HepG2 (cell line): Measurements from ENCODE around the gene SNHG17. TPM values are rescaled to one million over a fixed set of nuclear protein-coding genes. Genes with fewer than 3 reads are reported as not detected.

ENCODE experiments used
- AGO1 ChIP-seq: fragments of 200-400 bp; formaldehyde crosslinking; IDR thresholded peaks from 2 replicates; pipeline ENCODE4 v1.6.1; 2017; ENCODE audit warnings: mild to moderate bottlenecking, low read depth, low read length, moderate library complexity; ENCODE audit not compliant: poor library complexity, severe bottlenecking
- ATF1 ChIP-seq: IDR thresholded peaks from 2 replicates; pipeline ENCODE4 v1.6.1; 2016; ENCODE audit warnings: mild to moderate bottlenecking, control low read depth
- GTF3A ChIP-seq: sonication (generic); formaldehyde crosslinking; conservative IDR thresholded peaks from 2 replicates; pipeline ENCODE4 v1.4.0; 2020; ENCODE audit warnings: mild to moderate bottlenecking, missing genetic modification reagents
- HDAC1 ChIP-seq: sonication (generic); formaldehyde crosslinking; IDR thresholded peaks from 2 replicates; pipeline ENCODE4 v1.5.1; 2020; ENCODE audit warnings: mild to moderate bottlenecking, missing genetic modification reagents
- HES4 ChIP-seq: sonication (generic); formaldehyde crosslinking; IDR thresholded peaks from 2 replicates; pipeline ENCODE4 v1.9.0; 2021; ENCODE audit warnings: mild to moderate bottlenecking, missing genetic modification reagents, borderline replicate concordance
- KLF9 ChIP-seq: IDR thresholded peaks from 2 replicates; pipeline ENCODE4 v1.6.1; 2016; ENCODE audit warnings: low read depth
- MIXL1 ChIP-seq: IDR thresholded peaks from 2 replicates; pipeline ENCODE4 v1.6.1; 2016
- NFIC ChIP-seq: IDR thresholded peaks from 2 replicates; pipeline ENCODE4 v1.6.1; 2012; ENCODE audit warnings: mild to moderate bottlenecking, low read length, inconsistent platforms
- NR1H2 ChIP-seq: sonication (generic); formaldehyde crosslinking; IDR thresholded peaks from 2 replicates; pipeline ENCODE4 v1.8.1; 2022; ENCODE audit warnings: low read depth, missing genetic modification reagents, borderline replicate concordance
- PRMT3 ChIP-seq: sonication (generic); formaldehyde crosslinking; IDR thresholded peaks from 2 replicates; pipeline ENCODE4 v1.8.1; 2022; ENCODE audit warnings: low read depth, mild to moderate bottlenecking, moderate library complexity, missing genetic modification reagents, borderline replicate concordance
- REL ChIP-seq: sonication (generic); formaldehyde crosslinking; conservative IDR thresholded peaks from 2 replicates; pipeline ENCODE4 v1.8.0; 2022; ENCODE audit warnings: mild to moderate bottlenecking, missing genetic modification reagents, moderate library complexity
- ZBTB10 ChIP-seq: sonication (generic); formaldehyde crosslinking; IDR thresholded peaks from 2 replicates; pipeline ENCODE4 v1.4.0; 2020; ENCODE audit warnings: missing genetic modification reagents, borderline replicate concordance
- ZBTB43 ChIP-seq: sonication (generic); formaldehyde crosslinking; conservative IDR thresholded peaks from 2 replicates; pipeline ENCODE4 v1.4.0; 2020; ENCODE audit warnings: missing genetic modification reagents
- ZFP36 ChIP-seq: fragments of 150-350 bp; IDR thresholded peaks from 2 replicates; pipeline ENCODE4 v1.6.1; 2018; ENCODE audit warnings: borderline replicate concordance, low read length, low read depth; ENCODE audit not compliant: partially characterized antibody
- ZKSCAN1 ChIP-seq: fragments of 150-350 bp; IDR thresholded peaks from 2 replicates; pipeline ENCODE4 v1.6.1; 2014; ENCODE audit warnings: low read length
- ZNF12 ChIP-seq: sonication (generic); formaldehyde crosslinking; IDR thresholded peaks from 2 replicates; pipeline ENCODE4 v1.5.0; 2020; ENCODE audit warnings: missing genetic modification reagents
- ZNF335 ChIP-seq: sonication (generic); formaldehyde crosslinking; IDR thresholded peaks from 2 replicates; pipeline ENCODE4 v1.4.0; 2020; ENCODE audit warnings: missing genetic modification reagents
- ZNF430 ChIP-seq: sonication (generic); formaldehyde crosslinking; IDR thresholded peaks from 2 replicates; pipeline ENCODE4 v1.9.0; 2021; ENCODE audit warnings: mild to moderate bottlenecking, missing genetic modification reagents
- ZNF441 ChIP-seq: sonication (generic); formaldehyde crosslinking; IDR thresholded peaks from 2 replicates; pipeline ENCODE4 v1.7.0; 2021; ENCODE audit warnings: missing genetic modification reagents, borderline replicate concordance
- ZNF562 ChIP-seq: sonication (generic); formaldehyde crosslinking; IDR thresholded peaks from 2 replicates; pipeline ENCODE4 v1.8.0; 2022; ENCODE audit warnings: missing genetic modification reagents, borderline replicate concordance
- ZNF687 ChIP-seq: sonication (generic); formaldehyde crosslinking; IDR thresholded peaks from 2 replicates; pipeline ENCODE4 v1.5.1; 2020; ENCODE audit warnings: mild to moderate bottlenecking, missing genetic modification reagents, moderate library complexity
- ZNF746 ChIP-seq: sonication (generic); formaldehyde crosslinking; IDR thresholded peaks from 2 replicates; pipeline ENCODE4 v1.8.0; 2022; ENCODE audit warnings: mild to moderate bottlenecking, missing genetic modification reagents
- ZSCAN30 ChIP-seq: sonication (generic); formaldehyde crosslinking; IDR thresholded peaks from 2 replicates; pipeline ENCODE4 v1.5.0; 2020; ENCODE audit warnings: mild to moderate bottlenecking, missing genetic modification reagents
- polyA plus RNA-seq, 8 experiments: library from polyadenylated mRNA; depleted of rRNA in 3 of 8; stranded (reverse) in 7 of 8; unstranded in 1 of 8; fragments of >200 nt; fragmentation: Illumina TruSeq in 4 of 8; extraction: Trizol in 4 of 8; gene quantifications; 2 replicates each; pipeline versions ENCODE4 v1.2.1 to v1.2.3, GENCODE V29; 2011 to 2016; ENCODE audit warnings: low read depth in 4 of 8, missing spikeins in 1 of 8, mixed read lengths in 1 of 8; ENCODE audit not compliant: insufficient read depth in 1 of 8
- total RNA-seq, 5 experiments: library from RNA; depleted of rRNA; stranded (reverse); fragments of >200 nt; fragmentation: Illumina TruSeq; extraction: Trizol; gene quantifications; 2 replicates each; pipeline ENCODE4 v1.2.3, GENCODE V29; 2016; ENCODE audit warnings: low read depth in 1 of 5

Gene SNHG17
- total and polyA plus RNA-seq, 2 of the 13 experiments (the other 11 are each of a cell fraction or from before 2014, with no cell fraction given), result 26.2 to 41.2 TPM

- TF ChIP-seq AGO1 (no peak), HES4 (no peak), REL (CRISPR knock-in tag) (no peak; the same call in 1 of the 2 replicates), ZNF746 (CRISPR knock-in tag) (peak; percentile 54; the same call in 1 of the 2 replicates), MIXL1 (CRISPR knock-in tag) (peak; percentile 79), ATF1 (CRISPR knock-in tag) (no peak), ZNF562 (CRISPR knock-in tag) (no peak), KLF9 (CRISPR knock-in tag) (peak; percentile 75; the same call in 1 of the 2 replicates), ZNF12 (CRISPR knock-in tag) (no peak), ZKSCAN1 (no peak), ZSCAN30 (CRISPR knock-in tag) (no peak), NFIC (no peak), GTF3A (CRISPR knock-in tag) (no peak), HDAC1 (peak; percentile 86), ZNF335 (CRISPR knock-in tag) (peak; percentile 84), PRMT3 (CRISPR knock-in tag) (no peak), ZNF430 (peak; percentile 54; the same call in 1 of the 2 replicates), ZNF687 (peak; percentile 91), NR1H2 (CRISPR knock-in tag) (no peak), ZBTB10 (CRISPR knock-in tag) (no peak; the same call in 1 of the 2 replicates), ZNF441 (CRISPR knock-in tag) (no peak; the same call in none of the 2 replicates), ZBTB43 (CRISPR knock-in tag) (peak; percentile 86), ZFP36 (no peak)
These were observed 37.6 kb upstream of the SNHG17 start, which contains the start of gene RALGAPB (continued) for GRCh38 chr20:38472513-38473366.
